Prostate gland (tissue), 2 donors: ENCODE data around the gene RABGAP1L. TPM values are rescaled to one million over a fixed set of nuclear protein-coding genes. Genes with fewer than 3 reads are reported as not detected.

Experiments used
- DNase-seq: peaks from one replicate; pipeline ENCODE4 v3.0.0-alpha.2; 2019; ENCODE audit warnings: low spot score
- H3K27ac ChIP-seq, 2 donors: fragments of 200-600 bp; sonication (generic); 2 replicates each; pipeline ENCODE4 v1.5.1; 2017 to 2019
- H3K27me3 ChIP-seq: fragments of 200-600 bp; sonication (generic); replicated peaks from 2 replicates; pipeline ENCODE4 v1.5.1; 2019; ENCODE audit not compliant: insufficient read depth
- H3K36me3 ChIP-seq, 2 donors: fragments of 200-600 bp; sonication (generic); 1 replicate in 1 of 2; 2 replicates in 1 of 2; pipeline versions ENCODE4 v1.5.1 to v1.8.1; 2017 to 2019
- H3K4me1 ChIP-seq: fragments of 200-600 bp; sonication (generic); replicated peaks from 2 replicates; pipeline ENCODE4 v1.5.1; 2019
- H3K4me3 ChIP-seq, 2 donors: fragments of 200-600 bp; sonication (generic); 2 replicates each; pipeline ENCODE4 v1.5.1; 2017 to 2019
- H3K9me3 ChIP-seq: fragments of 200-600 bp; sonication (generic); 2 replicates; pipeline ENCODE4 v1.5.1; 2017
- CTCF ChIP-seq, 4 experiments: fragments of 200-600 bp in 2 of 4; fragments of 450-650 bp in 2 of 4; sonication (generic) in 2 of 4; IDR thresholded peaks; 1 replicate in 3 of 4; 2 replicates in 1 of 4; pipeline ENCODE4 v1.5.1; 2016 to 2019; ENCODE audit warnings: antibody characterized with exemption in 4 of 4, mild to moderate bottlenecking in 2 of 4, moderate library complexity in 2 of 4
- POLR2A ChIP-seq: fragments of 450-650 bp; IDR thresholded peaks from one replicate; pipeline ENCODE4 v1.6.1; 2016; ENCODE audit warnings: antibody characterized with exemption, mild to moderate bottlenecking
- POLR2AphosphoS5 ChIP-seq: sonication (generic); formaldehyde crosslinking; IDR thresholded peaks from one replicate; pipeline ENCODE4 v1.6.1; 2017; ENCODE audit warnings: antibody characterized with exemption
- WGBS: methylation state at CpG from one replicate; pipeline ENCODE4 v1.1.5; 2018; 5-methylcytosine and 5-hydroxymethylcytosine counted together
- intact Hi-C: fragments of 100-400 bp; cut with DNase I; formaldehyde crosslinking; loops from one replicate; pipeline ENCODE4 v1.14.2; 2022
- total RNA-seq, 2 donors: library from RNA; depleted of rRNA; stranded (reverse); fragments of >200 nt; gene quantifications; one replicate each; pipeline ENCODE4 v1.1.0, GENCODE V29; 2016

Gene RABGAP1L
- total RNA-seq, 2 donors from 2014 or later = 32.3 to 41.5 TPM

GRCh38 chr1:174786760-174787159, 627.4 kb downstream of the RABGAP1L start:
- Histone ChIP-seq H3K4me1 (no peaks in the 10 kb centered on the region), H3K27ac (no peak overlapping the region), H3K4me3 (no peak overlapping the region), H3K27me3 (no peaks in the 10 kb centered on the region), H3K36me3 (no peaks in the 10 kb centered on the region), H3K9me3 (no peaks in the 10 kb centered on the region)
- WGBS = 89% methylated on average over 4 of the region's 4 CpGs
- no peak for DNase-seq
- no peak for TF ChIP-seq CTCF (IDR thresholded peaks at IDR 0.05)
- TF ChIP-seq POLR2AphosphoS5 = no peak
- no peak for TF ChIP-seq POLR2A
- intact Hi-C loops = no loop called here

- H3K4me3 ChIP-seq = no peak overlapping the region
- H3K36me3 ChIP-seq = no peaks in the 10 kb centered on the region
- no peak overlapping the region for H3K27ac ChIP-seq
- 90% methylated on average over 1 of the region's 1 CpG for WGBS
- no peaks in the 10 kb centered on the region for H3K27me3 ChIP-seq
- H3K9me3 ChIP-seq = no peaks in the 10 kb centered on the region
- intact Hi-C loops = no loop called here
- H3K4me1 ChIP-seq = no peaks in the 10 kb centered on the region
- DNase-seq = no peak
- TF ChIP-seq POLR2A (no peak), POLR2AphosphoS5 (no peak), CTCF (IDR thresholded peaks at IDR 0.05) (no peak)
Observed at GRCh38 chr1:174788981-174789380, 629.7 kb downstream of the RABGAP1L start.

- H3K4me1 ChIP-seq = no peaks in the 10 kb centered on the region
Observed at GRCh38 chr1:174789399-174789798, 630.1 kb downstream of the RABGAP1L start.

GRCh38 chr1:174791863-174792262, 632.5 kb downstream of the RABGAP1L start:
- no peak for TF ChIP-seq CTCF (IDR thresholded peaks at IDR 0.05)
- no peak for TF ChIP-seq POLR2AphosphoS5
- TF ChIP-seq POLR2A = no peak
- H3K9me3 ChIP-seq = no peaks in the 10 kb centered on the region
- no peaks in the 10 kb centered on the region for H3K36me3 ChIP-seq
- no peak overlapping the region for H3K27ac ChIP-seq
- intact Hi-C loops = no loop called here
- no peaks in the 10 kb centered on the region for H3K27me3 ChIP-seq
- DNase-seq = no peak
- no peak overlapping the region for H3K4me3 ChIP-seq
- no peaks in the 10 kb centered on the region for H3K4me1 ChIP-seq
- WGBS = 22% methylated on average over 2 of the region's 2 CpGs

More at GRCh38 chr1:174789399-174789798, 630.1 kb downstream of the RABGAP1L start:
- DNase-seq = no peak
- H3K4me3 ChIP-seq = no peak overlapping the region
- no peaks in the 10 kb centered on the region for H3K9me3 ChIP-seq
- intact Hi-C loops = no loop called here
- 84% methylated on average over 1 of the region's 1 CpG for WGBS
- H3K27ac ChIP-seq = no peak overlapping the region
- H3K36me3 ChIP-seq = no peaks in the 10 kb centered on the region
- TF ChIP-seq POLR2AphosphoS5 (no peak), POLR2A (no peak), CTCF (IDR thresholded peaks at IDR 0.05) (no peak)
- H3K27me3 ChIP-seq = no peaks in the 10 kb centered on the region

GRCh38 chr1:174794861-174795260, 635.5 kb downstream of the RABGAP1L start:
- Histone ChIP-seq H3K9me3 (no peaks in the 10 kb centered on the region), H3K4me1 (no peaks in the 10 kb centered on the region), H3K27me3 (no peaks in the 10 kb centered on the region), H3K36me3 (no peaks in the 10 kb centered on the region), H3K27ac (no peak overlapping the region), H3K4me3 (no peak overlapping the region)
- intact Hi-C loops = no loop called here
- 100% methylated on average over 1 of the region's 1 CpG for WGBS
- no peak for DNase-seq
- no peak for TF ChIP-seq CTCF (IDR thresholded peaks at IDR 0.05)
- TF ChIP-seq POLR2AphosphoS5 = no peak
- TF ChIP-seq POLR2A = no peak
